ENCODE data around the gene QPCT.
"Not testable (repeated sequence)": the region's sequence is repeated elsewhere in the genome, so short reads cannot be mapped to it uniquely, and the experiment has no call there.

The QPCT gene

GRCh38 chr2:37344453-37345361 is at the start of gene QPCT:
Gene QPCT (plus strand): TSS chr2:37344630. CDS start chr2:37344732, 102 bp downstream.
- Mint-ChIP-seq H3K4me1 (peaks cover 14% of the 10 kb centered on the region), H3K9me3 (no peaks in the 10 kb centered on the region)
- CTCF ChIA-PET, result no interaction called here

GRCh38 chr2:37294858-37295257 is 49.6 kb upstream of the QPCT start:
- CTCF ChIA-PET, H3K36me3 Mint-ChIP-seq, H3K4me3 Mint-ChIP-seq, H3K9me3 Mint-ChIP-seq, H3K27ac Mint-ChIP-seq, H3K27me3 Mint-ChIP-seq, DNase-seq, H3K4me1 Mint-ChIP-seq: not testable (repeated sequence)

More at GRCh38 chr2:37344453-37345361, at the start of gene QPCT:
- Mint-ChIP-seq H3K27ac (no peak within 1 kb of the TSS), H3K4me3 (peak within 1 kb of the TSS; percentile 72), H3K36me3 (no peaks in the 10 kb centered on the region), H3K27me3 (peaks cover 89% of the 10 kb centered on the region)
- peak; percentile 66 for DNase-seq

GRCh38 chr2:37295469-37296073 is 48.9 kb upstream of the QPCT start:
- no peaks in the 10 kb centered on the region for H3K4me1 Mint-ChIP-seq
- H3K36me3 Mint-ChIP-seq, result peaks cover 1% of the 10 kb centered on the region
- no peak overlapping the region for H3K4me3 Mint-ChIP-seq
- H3K27ac Mint-ChIP-seq, result no peak overlapping the region
- no peak for DNase-seq
- CTCF ChIA-PET, result no interaction called here
- H3K27me3 Mint-ChIP-seq, result no peaks in the 10 kb centered on the region
- H3K9me3 Mint-ChIP-seq, result no peaks in the 10 kb centered on the region

- peaks cover 1% of the 10 kb centered on the region for H3K36me3 Mint-ChIP-seq
- no peak overlapping the region for H3K27ac Mint-ChIP-seq
- no peaks in the 10 kb centered on the region for H3K4me1 Mint-ChIP-seq
- CTCF ChIA-PET, result no interaction called here
- H3K27me3 Mint-ChIP-seq, result no peaks in the 10 kb centered on the region
- no peak for DNase-seq
- H3K4me3 Mint-ChIP-seq, result no peak overlapping the region
- no peaks in the 10 kb centered on the region for H3K9me3 Mint-ChIP-seq
Observed at GRCh38 chr2:37297632-37298031, 46.8 kb upstream of the QPCT start.

GRCh38 chr2:37300146-37300545 is 44.3 kb upstream of the QPCT start:
- H3K27ac Mint-ChIP-seq, result no peak overlapping the region
- H3K4me1 Mint-ChIP-seq, result no peaks in the 10 kb centered on the region
- CTCF ChIA-PET, result no interaction called here
- H3K36me3 Mint-ChIP-seq, result peaks cover 1% of the 10 kb centered on the region
- H3K9me3 Mint-ChIP-seq, result no peaks in the 10 kb centered on the region
- H3K27me3 Mint-ChIP-seq, result no peaks in the 10 kb centered on the region
- DNase-seq, result no peak
- H3K4me3 Mint-ChIP-seq, result no peak overlapping the region

GRCh38 chr2:37300578-37300977 is 43.9 kb upstream of the QPCT start:
- Mint-ChIP-seq H3K9me3 (no peaks in the 10 kb centered on the region), H3K36me3 (peaks cover 1% of the 10 kb centered on the region), H3K27ac (no peak overlapping the region), H3K4me1 (no peaks in the 10 kb centered on the region), H3K27me3 (no peaks in the 10 kb centered on the region), H3K4me3 (no peak overlapping the region)
- CTCF ChIA-PET, result interaction anchor here (0.6 kb wide), 1 partner anchor 433 kb away, joined by 4 read pairs; no protein-coding TSS in a partner anchor
- no peak for DNase-seq

GRCh38 chr2:37301408-37301807 is 43.0 kb upstream of the QPCT start:
- CTCF ChIA-PET, result no interaction called here
- Mint-ChIP-seq H3K4me1 (no peaks in the 10 kb centered on the region), H3K4me3 (no peak overlapping the region), H3K27ac (no peak overlapping the region), H3K9me3 (no peaks in the 10 kb centered on the region), H3K36me3 (peaks cover 1% of the 10 kb centered on the region), H3K27me3 (no peaks in the 10 kb centered on the region)
- no peak for DNase-seq

- Mint-ChIP-seq H3K4me1 (no peaks in the 10 kb centered on the region), H3K36me3 (peaks cover 1% of the 10 kb centered on the region), H3K4me3 (no peak overlapping the region)
Observed at GRCh38 chr2:37302701-37303252, 41.7 kb upstream of the QPCT start.

GRCh38 chr2:37306024-37306423 is 38.4 kb upstream of the QPCT start:
- no peaks in the 10 kb centered on the region for H3K36me3 Mint-ChIP-seq
- H3K4me1 Mint-ChIP-seq, result peaks cover 2% of the 10 kb centered on the region
- CTCF ChIA-PET, result no interaction called here
- no peak overlapping the region for H3K27ac Mint-ChIP-seq
- H3K27me3 Mint-ChIP-seq, result no peaks in the 10 kb centered on the region
- H3K9me3 Mint-ChIP-seq, result no peaks in the 10 kb centered on the region
- no peak overlapping the region for H3K4me3 Mint-ChIP-seq
- DNase-seq, result no peak

More at GRCh38 chr2:37302701-37303252, 41.7 kb upstream of the QPCT start:
- no peaks in the 10 kb centered on the region for H3K27me3 Mint-ChIP-seq
- CTCF ChIA-PET, result no interaction called here
- no peaks in the 10 kb centered on the region for H3K9me3 Mint-ChIP-seq
- DNase-seq, result no peak
- H3K27ac Mint-ChIP-seq, result no peak overlapping the region

- CTCF ChIA-PET, result interaction anchor here (1.0 kb wide), 1 partner anchor 10 kb away, joined by 3 read pairs; no protein-coding TSS in a partner anchor
- Mint-ChIP-seq H3K27ac (no peak overlapping the region), H3K4me3 (no peak overlapping the region), H3K27me3 (no peaks in the 10 kb centered on the region), H3K4me1 (peaks cover 4% of the 10 kb centered on the region), H3K36me3 (no peaks in the 10 kb centered on the region), H3K9me3 (no peaks in the 10 kb centered on the region)
- no peak for DNase-seq
Observed at GRCh38 chr2:37307500-37307899, 36.9 kb upstream of the QPCT start.

GRCh38 chr2:37315364-37315763 is 29.1 kb upstream of the QPCT start:
- CTCF ChIA-PET, result no interaction called here
- Mint-ChIP-seq H3K36me3 (peaks cover 4% of the 10 kb centered on the region), H3K9me3 (no peaks in the 10 kb centered on the region), H3K27me3 (peaks cover 3% of the 10 kb centered on the region), H3K4me1 (peaks cover 8% of the 10 kb centered on the region), H3K4me3 (no peak overlapping the region), H3K27ac (no peak overlapping the region)
- DNase-seq, result no peak

- Mint-ChIP-seq H3K9me3 (no peaks in the 10 kb centered on the region), H3K27ac (no peak overlapping the region)
- CTCF ChIA-PET, result no interaction called here
Observed at GRCh38 chr2:37316181-37316580, 28.2 kb upstream of the QPCT start.

GRCh38 chr2:37317746-37318145 is 26.7 kb upstream of the QPCT start:
- no peak for DNase-seq
- CTCF ChIA-PET, result interaction anchor here (1.2 kb wide), 1 partner anchor 10 kb away, joined by 3 read pairs; no protein-coding TSS in a partner anchor
- Mint-ChIP-seq H3K4me1 (peaks cover 17% of the 10 kb centered on the region), H3K27ac (no peak overlapping the region), H3K9me3 (no peaks in the 10 kb centered on the region), H3K4me3 (no peak overlapping the region), H3K36me3 (peaks cover 4% of the 10 kb centered on the region), H3K27me3 (peaks cover 3% of the 10 kb centered on the region)

More at GRCh38 chr2:37316181-37316580, 28.2 kb upstream of the QPCT start:
- no peak for DNase-seq
- Mint-ChIP-seq H3K27me3 (peaks cover 3% of the 10 kb centered on the region), H3K4me3 (no peak overlapping the region), H3K36me3 (peaks cover 4% of the 10 kb centered on the region), H3K4me1 (peaks cover 8% of the 10 kb centered on the region)

GRCh38 chr2:37318401-37318800 is 26.0 kb upstream of the QPCT start:
- Mint-ChIP-seq H3K27me3 (peaks cover 3% of the 10 kb centered on the region), H3K27ac (no peak overlapping the region), H3K36me3 (peaks cover 6% of the 10 kb centered on the region), H3K9me3 (no peaks in the 10 kb centered on the region), H3K4me1 (peaks cover 23% of the 10 kb centered on the region), H3K4me3 (no peak overlapping the region)
- DNase-seq, result no peak
- CTCF ChIA-PET, result interaction anchor here (1.2 to 1.8 kb wide), 2 partner anchors 10 to 559 kb away, joined by 3 to 4 read pairs; no protein-coding TSS in a partner anchor

Data from activated naive CD4-positive, alpha-beta T cell treated with anti-CD3 and anti-CD28 coated beads, Interleukin-2, amount 10 ng/mL, durations not matched to agents 7 days and 5 days (primary cell).